Measurements from ENCODE around the gene VWDE.

The VWDE gene

DNA sequence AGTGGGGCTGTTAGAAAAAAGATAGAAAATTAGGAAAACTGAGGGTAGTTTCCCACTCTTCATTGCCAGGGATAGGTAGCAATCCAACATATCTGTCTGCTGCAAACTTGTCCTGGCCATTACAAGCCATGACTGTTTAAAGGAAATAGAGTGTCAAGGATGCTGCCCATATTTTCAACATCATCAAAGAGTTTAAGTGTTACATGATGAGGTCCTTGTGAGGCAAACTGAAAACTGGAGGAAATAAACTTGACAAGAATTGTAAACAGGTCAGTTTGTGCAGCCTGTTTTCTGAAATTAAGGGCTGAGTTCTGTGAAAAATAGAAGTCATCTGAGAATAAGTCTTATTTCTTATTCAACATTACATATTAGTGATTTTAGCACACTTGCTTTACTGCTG is 78.0 kb downstream of the VWDE start:
- DNase-seq = no peak

DNA sequence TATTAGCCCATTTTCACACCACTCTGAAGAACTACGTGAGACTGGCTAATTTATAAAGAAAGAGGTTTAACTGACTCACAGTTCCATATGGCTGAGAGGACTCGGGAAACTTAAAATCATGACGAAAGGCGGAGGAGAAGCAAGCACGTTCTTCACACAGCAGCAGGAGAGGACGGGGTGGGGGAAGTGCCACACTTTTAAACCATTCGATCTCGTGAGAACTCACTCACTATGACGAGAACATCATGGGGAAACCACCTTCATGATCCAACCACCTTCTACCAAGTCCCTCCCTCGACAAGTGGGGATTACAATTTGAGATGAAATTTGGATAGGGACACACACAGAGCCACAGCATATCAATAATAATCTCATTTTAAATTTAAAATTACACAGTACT is 80.2 kb downstream of the VWDE start:
- DNase-seq = no peak

DNA sequence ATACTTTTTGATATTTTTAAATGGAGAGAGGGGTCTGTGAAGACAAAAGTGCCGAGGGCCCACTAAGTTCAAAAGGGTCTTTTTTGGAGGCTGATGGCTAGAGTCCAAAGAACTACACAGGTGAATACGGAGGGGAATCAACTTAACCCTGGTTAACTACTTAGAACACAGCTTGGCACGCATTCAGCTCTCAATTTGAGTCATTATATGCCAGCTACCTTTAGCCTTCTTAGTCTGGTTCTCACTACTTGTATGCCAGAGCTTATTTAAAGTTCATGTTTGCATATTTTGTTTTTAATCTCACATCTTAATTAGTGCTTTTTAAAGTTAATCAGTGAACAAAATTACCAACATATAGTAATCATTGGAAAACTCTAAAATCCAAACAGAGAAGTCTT is 80.8 kb downstream of the VWDE start:
- no peak for DNase-seq

DNA sequence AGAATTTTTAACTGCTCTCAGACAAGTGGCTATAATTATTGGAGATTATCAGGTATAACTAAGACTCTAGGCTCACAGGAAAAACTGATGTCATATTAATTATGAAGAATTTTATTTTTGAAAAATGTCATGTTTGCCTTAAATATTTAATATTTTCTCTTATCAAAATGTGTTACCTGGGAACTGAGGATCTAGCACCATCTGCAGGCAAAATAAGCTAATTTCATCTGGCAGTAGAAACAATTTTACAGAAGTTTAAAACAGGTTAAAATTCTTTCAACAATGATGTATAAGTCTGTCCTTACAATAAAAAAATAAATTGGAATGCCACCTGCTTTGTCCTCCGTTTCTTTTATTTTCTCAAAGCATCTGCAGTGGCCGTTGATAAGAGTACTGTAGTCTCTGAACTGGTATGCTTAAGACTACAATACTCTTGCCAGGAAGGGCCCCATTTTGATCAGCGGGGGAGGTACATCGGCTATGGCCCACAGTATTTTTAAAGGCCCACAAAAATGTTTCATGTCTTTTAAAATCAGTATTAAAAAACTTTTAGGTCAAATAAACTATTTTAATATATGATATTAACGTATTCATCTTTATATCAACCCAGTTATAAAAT is 81.3 kb downstream of the VWDE start:
- peak; percentile 15 for DNase-seq

DNA sequence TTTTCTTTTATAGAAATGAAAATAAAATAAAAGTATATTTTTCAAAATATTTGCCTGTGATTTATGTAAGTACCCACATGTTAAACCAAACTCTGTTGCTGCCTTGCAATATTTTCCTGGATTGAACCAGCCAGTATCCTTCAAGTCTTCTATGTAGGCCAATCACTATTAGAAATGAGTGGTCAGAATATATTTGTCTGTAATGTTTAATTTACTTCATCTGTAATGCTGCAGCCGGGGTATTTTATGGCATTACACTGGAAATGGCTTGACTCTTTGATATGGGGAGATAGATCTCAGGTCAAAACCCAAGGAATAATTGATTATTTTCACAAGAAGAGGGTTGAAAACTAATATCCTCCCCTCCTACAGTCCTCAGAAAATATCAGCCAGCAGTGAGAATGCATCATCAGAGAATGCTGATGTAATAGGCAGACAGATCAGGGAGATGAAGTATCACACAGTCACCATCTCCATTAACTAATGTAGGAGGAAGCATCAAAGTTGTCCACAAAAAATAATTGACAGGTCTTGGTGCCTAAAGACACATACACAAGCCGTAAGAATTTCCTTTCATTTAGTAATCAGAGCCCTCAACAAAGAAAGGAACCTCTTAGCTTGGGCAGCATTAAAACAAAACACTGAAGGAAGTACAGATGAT is 82.5 kb downstream of the VWDE start:
- DNase-seq = no peak

DNA sequence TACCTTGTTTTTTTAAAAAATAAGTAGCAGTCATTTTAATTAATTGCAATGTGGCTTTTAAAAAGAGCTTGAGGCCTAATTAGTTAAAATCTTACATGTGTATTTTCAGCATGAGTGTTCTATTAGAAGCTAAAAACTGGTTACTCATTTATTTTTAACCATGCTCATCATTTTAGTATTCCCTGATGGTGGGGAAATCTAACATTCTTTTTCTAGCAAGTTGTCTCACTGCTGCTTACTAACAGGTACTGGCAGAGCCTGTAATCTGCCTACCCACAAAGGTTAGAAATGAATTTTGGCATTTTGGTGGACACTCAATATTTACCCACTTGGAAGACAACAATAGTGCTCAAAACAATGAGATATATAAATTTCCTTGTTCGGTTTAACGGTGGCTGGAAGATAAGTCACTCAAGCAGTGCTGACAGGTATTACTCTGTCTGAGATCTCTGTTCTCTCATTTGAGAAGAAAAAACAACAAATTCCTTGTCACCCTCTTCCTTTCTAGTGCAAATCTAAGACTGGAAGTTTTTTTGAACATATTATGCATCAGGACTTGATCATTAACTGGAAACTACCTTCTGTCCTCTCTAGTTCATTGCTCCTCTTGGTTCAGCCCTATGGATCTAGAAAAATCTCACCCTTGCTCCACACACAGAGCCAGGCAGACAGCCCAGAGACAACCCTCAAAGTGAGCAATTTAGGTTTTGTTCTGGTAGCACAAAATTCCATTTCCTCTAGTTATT is 83.3 kb downstream of the VWDE start:
- no peak for DNase-seq

DNA sequence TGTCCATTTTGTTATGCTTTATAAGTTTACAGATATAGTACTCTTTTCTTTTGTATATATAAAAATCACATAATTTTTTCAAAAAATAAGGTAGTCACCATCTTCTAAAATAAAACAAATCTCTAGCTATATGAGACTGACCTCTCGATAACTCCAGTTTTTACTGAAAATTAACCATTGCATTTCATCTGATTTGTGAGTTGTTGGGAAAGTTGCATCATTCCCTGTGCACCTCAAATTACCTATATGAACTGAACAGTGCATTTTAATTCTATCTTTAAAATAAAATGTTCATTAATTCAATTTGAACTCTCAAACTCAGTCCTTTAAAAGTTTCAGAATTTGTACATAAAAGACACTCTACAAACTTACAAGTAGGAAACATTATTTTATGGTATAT is 86.0 kb downstream of the VWDE start:
- no peak for DNase-seq

DNA sequence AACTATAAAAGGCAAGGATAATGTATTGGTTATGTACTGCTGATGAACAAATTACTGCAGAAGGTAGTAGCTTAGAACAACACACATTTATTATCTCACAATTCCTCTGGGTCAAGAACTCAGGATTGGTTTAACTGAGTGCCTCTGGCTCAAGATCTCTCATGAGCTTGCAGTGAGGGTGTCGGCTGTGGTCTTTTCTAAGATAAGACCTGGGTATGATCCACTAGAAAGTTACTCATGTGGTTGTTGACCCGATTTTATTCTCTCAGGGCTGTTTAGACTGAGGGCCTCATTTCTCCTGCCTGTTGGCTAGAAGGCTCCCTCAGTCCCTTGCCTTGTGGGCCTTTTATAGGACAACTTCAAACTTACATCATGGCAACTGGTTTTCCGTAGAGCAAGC is 86.7 kb downstream of the VWDE start:
- DNase-seq = no peak

DNA sequence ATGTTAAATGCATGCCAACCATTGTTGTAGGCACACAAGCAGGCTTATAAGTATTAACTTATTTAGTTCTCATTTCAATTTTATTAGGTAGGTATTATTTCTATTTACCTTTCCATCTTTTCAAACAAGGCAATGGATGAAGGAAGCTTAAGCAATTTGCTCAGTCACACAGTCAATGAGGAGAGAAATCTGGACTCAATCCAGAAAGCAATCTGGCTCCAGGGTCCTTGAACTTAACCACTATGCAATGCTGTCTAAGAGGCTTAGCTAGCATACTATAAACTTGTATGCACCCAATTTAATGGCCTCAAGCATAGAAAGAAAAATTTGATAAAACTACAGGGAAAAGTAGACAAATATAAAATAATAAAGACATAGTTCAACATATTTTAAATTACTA is 88.6 kb downstream of the VWDE start:
- no peak for DNase-seq

DNA sequence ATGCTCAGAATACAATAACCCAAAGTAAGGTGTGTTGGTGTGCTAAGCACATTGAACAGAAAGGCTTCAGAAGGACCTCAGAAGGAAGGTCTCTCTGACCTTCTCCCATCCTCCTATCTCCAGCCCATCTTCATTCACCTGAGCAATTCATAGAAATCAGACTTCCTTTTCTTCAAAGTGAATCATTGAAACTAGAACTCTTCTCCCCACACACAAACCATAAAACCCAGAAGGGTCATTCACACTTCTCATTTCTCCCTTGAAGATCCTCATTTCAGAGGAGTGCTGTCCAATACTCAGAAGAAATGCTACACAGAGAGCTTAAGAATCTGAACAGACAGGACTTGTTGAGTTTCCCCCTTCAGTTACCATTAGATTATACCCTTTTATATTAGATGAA is 89.5 kb downstream of the VWDE start:
- no peak for DNase-seq

DNA sequence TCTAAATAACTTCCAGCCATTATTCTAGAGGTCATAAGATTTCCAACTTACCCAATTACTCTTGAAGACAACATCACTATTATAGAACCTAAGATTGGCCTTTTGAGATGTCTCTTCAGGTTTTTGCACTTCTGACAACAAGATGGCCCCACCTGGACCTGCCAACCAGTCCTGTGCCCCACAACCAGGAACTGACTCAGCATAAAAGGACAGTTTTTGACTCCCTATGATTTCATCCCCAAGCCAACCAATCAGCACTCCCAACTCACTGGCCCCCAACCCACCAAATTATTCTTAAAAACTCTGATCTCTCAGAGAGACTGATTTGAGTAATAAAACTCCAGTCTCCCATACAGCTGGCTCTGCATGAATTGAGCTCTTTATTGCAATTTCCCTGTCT is 98.2 kb downstream of the VWDE start:
- DNase-seq = no peak

DNA sequence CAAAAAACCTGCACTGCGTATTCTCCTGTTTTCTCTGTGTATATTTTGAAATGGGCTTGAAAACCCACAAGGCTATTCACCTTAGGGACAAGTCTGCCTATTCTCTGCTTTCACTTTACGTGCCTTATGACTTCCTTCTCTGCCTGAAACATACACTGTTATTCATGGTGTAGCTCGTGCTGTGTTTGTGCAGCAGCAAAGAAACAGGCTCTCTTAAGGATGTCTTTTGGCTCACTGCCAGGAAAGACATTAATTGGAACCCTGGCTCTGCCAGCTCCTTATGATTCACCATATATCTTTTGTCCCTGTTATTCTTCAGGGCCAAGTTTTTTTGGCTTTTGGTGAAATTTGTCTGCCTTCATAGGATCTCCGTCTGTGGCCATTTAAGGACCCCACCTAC is 100.2 kb downstream of the VWDE start:
- no peak for DNase-seq

DNA sequence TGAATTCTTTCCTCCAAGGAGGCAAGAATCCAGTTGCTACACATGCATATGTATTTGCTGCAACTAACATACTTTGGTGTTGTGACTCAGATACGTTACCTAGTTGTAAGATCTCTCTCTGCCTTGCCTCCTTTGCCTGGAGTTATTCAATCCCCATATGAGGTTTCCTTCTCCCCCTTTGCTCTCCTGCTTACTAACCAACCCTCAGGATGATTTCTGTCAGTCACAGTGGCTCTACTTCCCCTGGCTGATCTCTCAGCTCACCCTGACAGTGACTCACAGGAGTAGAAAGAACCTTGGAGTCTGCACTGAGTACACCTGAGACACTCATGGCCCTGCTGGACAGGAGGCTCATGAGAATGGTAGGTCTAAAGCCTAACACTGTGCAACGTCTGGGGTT is 100.6 kb downstream of the VWDE start:
- DNase-seq = no peak

DNA sequence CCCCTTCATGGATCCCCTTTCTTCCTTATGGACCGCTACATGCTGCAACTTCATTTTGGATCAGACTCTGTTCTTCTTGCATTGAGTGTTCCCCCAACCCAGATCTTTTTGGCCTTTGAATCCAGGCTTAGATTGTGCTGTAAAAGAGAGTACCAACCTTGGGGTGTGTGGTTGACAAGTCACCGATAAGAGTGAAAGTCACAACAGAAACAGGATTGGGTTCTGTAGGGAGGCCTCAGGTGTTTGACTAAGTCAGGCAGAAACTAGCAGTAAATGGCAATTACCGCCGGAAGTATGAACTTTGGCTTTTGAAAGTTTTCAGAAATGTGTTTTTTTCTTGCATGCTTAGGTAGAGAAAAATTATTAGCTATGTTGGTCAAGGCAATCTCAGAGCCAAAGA is 103.2 kb downstream of the VWDE start:
- DNase-seq = no peak

DNA sequence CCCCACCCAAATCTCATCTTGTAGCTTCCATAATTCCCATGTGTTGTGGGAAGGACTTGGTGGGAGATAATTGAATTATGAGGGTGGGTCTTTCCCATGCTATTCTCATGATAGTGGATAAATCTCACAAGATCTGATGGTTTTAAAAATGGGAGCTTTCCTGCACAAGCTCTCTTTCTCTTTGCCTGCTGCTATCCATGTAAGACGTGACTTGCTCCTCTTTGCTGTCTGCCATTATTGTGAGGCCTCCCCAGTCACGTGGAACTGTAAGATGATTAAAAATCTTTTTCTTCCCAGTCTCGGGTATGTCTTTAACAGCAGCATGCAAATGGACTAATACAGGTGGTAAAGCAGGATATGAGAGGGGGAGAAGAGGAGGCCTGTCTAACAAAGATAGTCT is 104.3 kb downstream of the VWDE start:
- DNase-seq = no peak

DNA sequence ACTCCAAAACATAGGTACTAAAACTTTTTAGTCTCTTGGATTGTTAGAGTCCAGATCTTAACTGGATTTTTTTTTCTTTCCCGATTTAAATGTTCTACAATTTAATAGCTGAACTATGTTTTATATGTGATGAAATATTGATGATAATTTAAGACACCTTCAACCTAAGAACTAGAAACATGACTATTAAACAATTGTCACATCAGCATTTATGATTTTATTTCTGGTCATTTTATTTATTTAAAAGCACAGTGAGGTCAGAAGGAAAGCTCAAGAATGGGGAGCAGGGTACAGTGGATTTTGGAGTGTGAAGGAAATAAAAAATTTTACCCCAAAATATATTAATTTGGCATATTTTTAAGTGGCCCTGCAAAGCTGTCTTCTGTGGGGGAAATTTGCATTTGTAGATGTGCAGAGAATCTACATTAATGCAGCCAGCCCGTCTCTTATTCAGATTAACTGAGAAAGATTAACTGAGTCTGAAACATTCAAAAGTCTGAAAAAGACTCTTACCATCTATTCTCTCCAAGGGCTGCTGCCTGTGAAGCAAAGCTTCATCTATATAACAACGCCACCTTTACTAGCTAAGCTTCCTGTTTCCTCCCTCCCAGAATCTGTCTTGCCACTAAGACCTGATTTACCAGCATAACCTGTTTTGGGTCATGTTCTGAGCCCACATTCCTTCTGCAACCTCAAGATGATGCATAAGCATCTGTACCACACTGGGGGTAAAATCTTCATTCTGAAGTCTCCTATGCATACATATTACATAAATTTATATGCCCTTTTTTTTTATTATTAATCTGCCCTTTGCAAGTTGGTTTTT is 106.2 kb downstream of the VWDE start:
- no peak for DNase-seq

DNA sequence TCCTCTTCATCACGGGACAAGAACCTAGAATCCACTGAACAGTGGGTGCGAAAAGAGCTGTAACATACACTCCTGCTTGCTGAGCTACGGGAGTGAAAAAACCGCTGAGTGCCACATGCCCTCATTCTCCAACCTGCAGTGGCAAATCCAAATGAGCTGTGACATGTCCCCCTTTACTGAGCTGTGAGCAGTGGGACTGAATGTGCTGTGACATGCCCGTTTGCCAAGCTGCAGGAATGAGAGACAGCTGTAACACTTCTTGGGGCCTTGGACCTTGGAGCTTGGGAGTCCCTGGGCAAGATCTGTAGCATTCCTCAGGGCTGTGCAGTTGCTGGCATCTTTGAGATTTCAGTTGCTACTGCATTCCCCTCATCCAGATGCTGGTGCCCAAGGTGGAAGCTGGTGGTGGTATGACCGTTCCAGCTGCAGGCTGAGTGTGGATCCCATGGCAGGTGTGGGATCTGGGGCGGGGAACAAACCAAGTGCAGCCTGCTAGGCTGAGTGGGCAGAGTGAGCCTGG is 107.6 kb downstream of the VWDE start:
- no peak for DNase-seq

DNA sequence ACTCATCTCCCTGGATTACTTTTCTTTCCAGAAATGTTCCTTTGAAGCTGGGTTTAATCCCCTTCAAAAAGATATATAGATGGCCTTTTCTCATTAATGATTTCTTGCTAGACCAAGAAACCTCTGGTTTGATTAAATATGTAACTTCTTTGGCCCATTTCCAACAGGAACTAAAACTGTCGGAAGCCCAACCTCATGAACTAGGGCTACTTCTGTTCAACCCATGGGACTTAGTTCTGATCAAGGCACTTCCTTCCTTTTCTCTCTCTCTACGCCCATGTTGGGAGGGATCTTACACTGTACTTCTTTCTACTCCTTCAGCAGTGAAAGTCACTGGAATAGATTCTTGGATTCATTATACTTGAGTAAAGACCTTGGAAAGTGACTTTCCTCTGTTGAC is 109.0 kb downstream of the VWDE start:
- DNase-seq = no peak

DNA sequence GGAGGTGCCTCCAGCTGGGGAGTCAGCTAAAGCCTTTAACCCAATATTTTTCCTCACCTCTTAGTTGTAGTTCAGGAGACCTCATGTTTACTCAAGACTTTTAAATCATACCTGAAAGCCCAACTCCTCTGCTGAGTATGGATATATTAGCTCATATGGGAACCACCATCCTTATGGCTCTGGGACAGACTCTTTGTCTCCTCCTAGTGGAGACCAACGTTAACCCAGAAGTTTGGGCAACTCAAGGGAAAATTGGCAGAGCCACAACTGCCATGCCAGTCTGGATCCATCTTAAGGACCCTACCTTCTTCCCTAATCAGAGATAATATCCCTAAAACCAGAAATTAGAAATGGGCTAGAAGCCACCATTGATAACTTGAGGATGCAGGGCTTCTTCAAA is 111.8 kb downstream of the VWDE start:
- peak; percentile 9 for DNase-seq

DNA sequence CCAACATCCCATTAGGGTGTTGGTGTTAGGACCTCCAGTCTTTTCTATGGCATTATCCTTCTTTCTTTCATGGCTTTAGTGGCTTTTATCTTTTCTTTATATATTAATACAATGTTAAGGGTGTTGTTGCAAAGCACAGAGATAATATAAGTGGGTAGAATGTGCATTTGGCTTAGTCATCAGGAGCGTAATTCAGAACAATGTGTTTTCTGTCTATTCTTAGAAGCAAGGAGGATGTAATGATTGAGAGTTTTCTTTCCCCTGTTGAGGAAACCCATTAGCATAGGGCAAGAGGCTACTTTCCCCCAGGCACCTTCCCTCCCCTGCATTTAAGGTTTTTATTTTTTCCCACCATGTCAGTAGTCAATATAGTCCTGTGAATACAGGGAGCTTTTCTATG is 112.9 kb downstream of the VWDE start:
- DNase-seq = no peak

DNA sequence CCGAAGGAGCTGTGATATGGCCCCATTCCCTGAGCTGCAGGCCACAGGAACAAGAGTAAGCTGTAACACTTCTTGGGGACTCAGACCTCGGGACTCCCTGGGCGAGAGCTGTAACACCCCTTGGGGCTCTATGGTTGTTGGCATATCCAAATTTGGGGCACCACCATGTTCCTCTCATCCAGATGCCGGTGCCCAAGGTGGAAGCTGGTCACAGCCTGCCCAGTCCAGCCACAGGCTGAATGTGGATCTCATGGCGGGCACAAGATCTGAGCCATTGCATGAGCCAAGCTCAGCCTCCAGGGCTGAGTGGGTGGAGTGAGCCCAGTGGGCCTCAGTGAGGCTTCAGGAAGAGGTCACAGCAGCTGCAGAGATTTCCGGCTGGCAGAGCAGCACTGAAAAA is 113.7 kb downstream of the VWDE start:
- DNase-seq = no peak

DNA sequence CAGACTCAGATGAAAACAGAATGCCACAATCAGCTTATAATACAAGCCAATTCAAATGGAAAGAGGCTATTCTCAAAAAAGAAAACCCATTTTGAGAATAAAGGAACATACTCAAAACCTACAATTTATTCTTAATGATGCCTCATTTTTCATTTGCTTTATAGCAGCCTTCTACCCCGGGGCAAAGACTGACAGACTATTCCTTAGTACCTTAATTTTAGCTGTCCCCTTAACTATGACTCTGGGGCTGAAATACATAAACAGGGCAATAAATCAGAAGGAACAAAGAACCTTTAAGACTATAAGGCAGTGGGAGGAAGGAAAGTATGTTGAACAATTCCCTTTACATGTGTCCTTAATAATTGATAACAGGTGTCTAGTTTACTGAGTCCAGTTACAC is 115.8 kb downstream of the VWDE start:
- DNase-seq = no peak

DNA sequence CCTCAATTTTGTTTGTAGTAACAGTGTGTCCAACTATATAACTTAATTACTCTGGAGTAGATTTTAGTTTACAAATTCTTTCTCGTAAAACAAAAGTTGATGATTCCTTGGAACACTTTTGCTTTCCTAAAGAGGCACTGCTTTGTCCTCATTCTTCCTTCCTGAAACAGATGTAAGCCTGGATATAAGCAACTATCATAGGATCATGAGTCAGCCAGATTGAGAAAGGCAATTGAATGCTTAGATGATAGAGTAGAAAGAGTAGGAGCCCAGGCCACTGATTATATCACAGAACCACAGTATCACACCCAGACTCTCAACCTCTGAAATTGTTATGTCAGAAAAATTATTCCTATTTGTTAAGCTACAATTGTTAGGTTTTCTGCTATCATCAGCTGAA is 122.6 kb downstream of the VWDE start:
- no peak for DNase-seq

Data from stimulated activated CD4-positive, alpha-beta T cell treated with anti-CD3 and anti-CD28 coated beads, Interleukin-4, amount 100 ng/mL, for 24 hours (primary cell).